ENCODE results near the gene THEMIS2. TPM values are rescaled to one million over a fixed set of nuclear protein-coding genes. Genes with fewer than 3 reads are reported as not detected.

The THEMIS2 gene
- polyA plus RNA-seq, 3 donors = 306 to 618 (median 344) TPM

DNA sequence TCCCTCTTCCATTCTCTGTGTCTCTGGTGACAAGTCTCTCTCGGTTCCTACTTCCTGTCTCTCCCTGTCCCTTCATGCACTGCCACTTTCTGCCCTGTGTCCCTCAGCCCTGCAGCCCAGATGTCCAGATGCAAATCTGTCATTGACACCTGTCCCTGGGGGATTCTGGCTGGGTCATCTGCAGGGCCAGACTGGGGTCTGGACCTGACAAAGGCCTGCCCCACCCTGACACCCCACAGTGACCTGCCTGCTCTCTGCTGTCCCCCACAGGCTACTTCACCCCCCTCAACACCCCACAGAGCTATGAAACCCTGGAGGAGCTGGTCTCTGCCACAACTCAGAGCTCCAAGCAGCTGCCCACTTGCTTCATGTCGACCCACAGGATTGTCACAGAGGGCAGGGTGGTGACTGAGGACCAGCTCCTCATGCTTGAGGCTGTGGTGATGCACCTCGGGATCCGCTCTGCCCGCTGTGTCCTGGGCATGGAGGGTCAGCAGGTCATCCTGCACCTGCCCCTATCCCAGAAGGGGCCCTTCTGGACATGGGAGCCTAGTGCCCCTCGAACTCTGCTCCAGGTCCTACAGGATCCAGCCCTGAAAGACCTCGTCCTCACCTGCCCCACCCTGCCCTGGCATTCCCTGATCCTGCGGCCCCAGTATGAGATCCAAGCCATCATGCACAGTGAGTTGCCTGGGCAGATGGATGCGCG, 7.2 kb downstream of the THEMIS2 start:
- H3K4me1 ChIP-seq (ENCODE audit: control insufficient read depth in 1 of 2, insufficient read depth in 2 of 2, low read length in 2 of 2) = peaks cover 97 to 99% of the 10 kb centered on the region in 2 donors
- H2AFZ ChIP-seq (ENCODE audit: insufficient read depth, low read depth, low read length, poor library complexity, severe bottlenecking) = no peak overlapping the region
- peaks cover 78 to 86% of the 10 kb centered on the region in 2 donors for H3K36me3 ChIP-seq (replicated peaks in 1 of 2; ENCODE audit: control insufficient read depth in 1 of 2, insufficient read depth in 2 of 2, low read length in 2 of 2)
- no peak overlapping the region for H3K9ac ChIP-seq (ENCODE audit: insufficient read depth, low read length, poor library complexity, severe bottlenecking)
- H3K4me2 ChIP-seq (replicated peaks; ENCODE audit: extremely low read depth, low read length, poor library complexity, severe bottlenecking) = peak overlapping the region; percentile 30
- H3K9me3 ChIP-seq (replicated peaks in 1 of 2; ENCODE audit: control insufficient read depth in 1 of 2, insufficient read depth in 1 of 2, low read length in 2 of 2) = no peaks in the 10 kb centered on the region
- Mint-ChIP-seq H3K27ac (peak overlapping the region; percentile 84 to 99 (median 93)), H3K36me3 (peaks cover 83 to 95% of the 10 kb centered on the region in 2 donors), H3K4me3 (peak overlapping the region in 1 of 2 donors; percentile 31), H3K4me1 (peaks cover 87% of the 10 kb centered on the region), H3K27me3 (ENCODE audit: low read depth in 3 of 3) (peaks cover 0 to 4% (median 1%) of the 10 kb centered on the region in 3 donors), H3K9me3 (peaks cover 0 to 1% (median 0%) of the 10 kb centered on the region in 7 donors)
- H3K27ac ChIP-seq (ENCODE audit: low read depth in 1 of 2, low read length in 2 of 2) = peak overlapping the region; percentile 77 to 99
- H3K79me2 ChIP-seq (ENCODE audit: insufficient read depth, low read length) = peaks cover 100% of the 10 kb centered on the region
- intact Hi-C loops (cut with micrococcal nuclease) = no loop called here
- DNase-seq = no peak
- TF ChIP-seq, protein P1, sequence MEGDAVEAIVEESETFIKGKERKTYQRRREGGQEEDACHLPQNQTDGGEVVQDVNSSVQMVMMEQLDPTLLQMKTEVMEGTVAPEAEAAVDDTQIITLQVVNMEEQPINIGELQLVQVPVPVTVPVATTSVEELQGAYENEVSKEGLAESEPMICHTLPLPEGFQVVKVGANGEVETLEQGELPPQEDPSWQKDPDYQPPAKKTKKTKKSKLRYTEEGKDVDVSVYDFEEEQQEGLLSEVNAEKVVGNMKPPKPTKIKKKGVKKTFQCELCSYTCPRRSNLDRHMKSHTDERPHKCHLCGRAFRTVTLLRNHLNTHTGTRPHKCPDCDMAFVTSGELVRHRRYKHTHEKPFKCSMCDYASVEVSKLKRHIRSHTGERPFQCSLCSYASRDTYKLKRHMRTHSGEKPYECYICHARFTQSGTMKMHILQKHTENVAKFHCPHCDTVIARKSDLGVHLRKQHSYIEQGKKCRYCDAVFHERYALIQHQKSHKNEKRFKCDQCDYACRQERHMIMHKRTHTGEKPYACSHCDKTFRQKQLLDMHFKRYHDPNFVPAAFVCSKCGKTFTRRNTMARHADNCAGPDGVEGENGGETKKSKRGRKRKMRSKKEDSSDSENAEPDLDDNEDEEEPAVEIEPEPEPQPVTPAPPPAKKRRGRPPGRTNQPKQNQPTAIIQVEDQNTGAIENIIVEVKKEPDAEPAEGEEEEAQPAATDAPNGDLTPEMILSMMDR (IDR thresholded peaks at IDR 0.05) = no peak
- peak overlapping the region in 1 of 3 experiments; percentile 5 for H3K4me3 ChIP-seq (replicated peaks in 1 of 3; ENCODE audit: low read depth in 2 of 3, low read length in 3 of 3)
- WGBS (ENCODE audit: insufficient coverage) = 80% methylated on average over 5 of the region's 10 CpGs
- no peaks in the 10 kb centered on the region for H3K27me3 ChIP-seq (ENCODE audit: control insufficient read depth in 2 of 2, insufficient read depth in 2 of 2, low read length in 2 of 2)
- H4K20me1 ChIP-seq (ENCODE audit: insufficient read depth, low read length) = peaks cover 76% of the 10 kb centered on the region

- intact Hi-C loops (cut with micrococcal nuclease) = no loop called here
- Histone ChIP-seq H3K27ac (ENCODE audit: low read depth in 1 of 2, low read length in 2 of 2) (peak overlapping the region; percentile 99 to 100), H3K9ac (ENCODE audit: insufficient read depth, low read length, poor library complexity, severe bottlenecking) (peak overlapping the region; percentile 40), H3K4me1 (ENCODE audit: control insufficient read depth in 1 of 2, insufficient read depth in 2 of 2, low read length in 2 of 2) (peaks cover 98 to 99% of the 10 kb centered on the region in 2 donors), H3K9me3 (replicated peaks in 1 of 2; ENCODE audit: control insufficient read depth in 1 of 2, insufficient read depth in 1 of 2, low read length in 2 of 2) (no peaks in the 10 kb centered on the region), H3K79me2 (ENCODE audit: insufficient read depth, low read length) (peaks cover 88% of the 10 kb centered on the region), H2AFZ (ENCODE audit: insufficient read depth, low read depth, low read length, poor library complexity, severe bottlenecking) (no peak overlapping the region), H3K4me3 (replicated peaks in 1 of 3; ENCODE audit: low read depth in 2 of 3, low read length in 3 of 3) (peak overlapping the region in 1 of 3 experiments; percentile 63), H3K36me3 (replicated peaks in 1 of 2; ENCODE audit: control insufficient read depth in 1 of 2, insufficient read depth in 2 of 2, low read length in 2 of 2) (peaks cover 79 to 87% of the 10 kb centered on the region in 2 donors), H4K20me1 (ENCODE audit: insufficient read depth, low read length) (peaks cover 64% of the 10 kb centered on the region), H3K27me3 (ENCODE audit: control insufficient read depth in 2 of 2, insufficient read depth in 2 of 2, low read length in 2 of 2) (no peaks in the 10 kb centered on the region), H3K4me2 (replicated peaks; ENCODE audit: extremely low read depth, low read length, poor library complexity, severe bottlenecking) (peak overlapping the region; percentile 37)
- Mint-ChIP-seq H3K27ac (peak overlapping the region; percentile 99 to 100 (median 99)), H3K9me3 (peaks cover 0 to 1% (median 0%) of the 10 kb centered on the region in 7 donors), H3K4me1 (peaks cover 93% of the 10 kb centered on the region), H3K4me3 (peak overlapping the region; percentile 26 to 47), H3K27me3 (ENCODE audit: low read depth in 3 of 3) (peaks cover 0 to 4% (median 0%) of the 10 kb centered on the region in 3 donors), H3K36me3 (peaks cover 85 to 98% of the 10 kb centered on the region in 2 donors)
- TF ChIP-seq, protein P1 (IDR thresholded peaks at IDR 0.05) = no peak
- whole genome bisulfite sequencing (ENCODE audit: insufficient coverage) = 86% methylated on average over 4 of the region's 6 CpGs
- no peak for DNase-seq
Measured at GRCh38 chr1:27882543-27882903, 10.2 kb downstream of the THEMIS2 start.

Data from CD14-positive monocyte (primary cell).